K562 (cell line): ENCODE measurements around the gene BEST1. TPM values are rescaled to one million over a fixed set of nuclear protein-coding genes. Genes with fewer than 3 reads are reported as not detected.

ENCODE experiments used
- CHD2 ChIP-seq: IDR thresholded peaks from 2 replicates; pipeline ENCODE4 v1.6.1; 2011; ENCODE audit warnings: low read depth, low read length
- COPS2 ChIP-seq: fragments of 450-650 bp; conservative IDR thresholded peaks from 2 replicates; pipeline ENCODE4 v1.6.1; 2016; ENCODE audit warnings: mild to moderate bottlenecking, moderate library complexity
- ETV1 ChIP-seq: fragments of 450-650 bp; conservative IDR thresholded peaks from 2 replicates; pipeline ENCODE4 v1.6.1; 2016; ENCODE audit warnings: missing genetic modification characterization, control low read depth, low read depth, missing compliant biosample characterization
- FOXK1 ChIP-seq: sonication (generic); formaldehyde crosslinking; IDR thresholded peaks from 2 replicates; pipeline ENCODE4 v1.8.0; 2022; ENCODE audit warnings: missing genetic modification reagents, mild to moderate bottlenecking, borderline replicate concordance
- HDAC1 ChIP-seq, 2 experiments: fragments of 450-650 bp; IDR thresholded peaks; 2 replicates each; pipeline ENCODE4 v1.6.1; 2016 to 2017; ENCODE audit warnings: inconsistent platforms in 1 of 2, mild to moderate bottlenecking in 1 of 2, moderate library complexity in 1 of 2
- KLF1 ChIP-seq: fragments of 450-650 bp; IDR thresholded peaks from 2 replicates; pipeline ENCODE4 v1.6.1; 2016; ENCODE audit warnings: missing genetic modification characterization, missing compliant biosample characterization
- MAFK ChIP-seq: IDR thresholded peaks from 2 replicates; pipeline ENCODE4 v1.6.1; 2011; ENCODE audit warnings: low read length, improper control_type of control experiment
- MTA1 ChIP-seq: fragments of 450-650 bp; IDR thresholded peaks from 2 replicates; pipeline ENCODE4 v1.6.1; 2017; ENCODE audit warnings: borderline replicate concordance
- PCBP2 ChIP-seq: fragments of 200-400 bp; formaldehyde crosslinking; IDR thresholded peaks from 2 replicates; pipeline ENCODE4 v1.6.1; 2018; ENCODE audit warnings: low read length, low read depth, mild to moderate bottlenecking, moderate library complexity; ENCODE audit not compliant: poor library complexity, severe bottlenecking
- PRDM10 ChIP-seq: fragments of 450-650 bp; IDR thresholded peaks from 2 replicates; pipeline ENCODE4 v1.6.1; 2018; ENCODE audit not compliant: partially characterized antibody
- PURB ChIP-seq: sonication (generic); formaldehyde crosslinking; IDR thresholded peaks from 2 replicates; pipeline ENCODE4 v1.9.0; 2021; ENCODE audit warnings: low read depth, mild to moderate bottlenecking, missing genetic modification reagents
- SIN3B ChIP-seq: fragments of 450-650 bp; IDR thresholded peaks from 2 replicates; pipeline ENCODE4 v1.6.1; 2017; ENCODE audit warnings: low read depth, mild to moderate bottlenecking, moderate library complexity
- TAF7 ChIP-seq: fragments of 450-650 bp; IDR thresholded peaks from 2 replicates; pipeline ENCODE4 v1.6.1; 2016; ENCODE audit warnings: missing genetic modification characterization, missing compliant biosample characterization
- THRAP3 ChIP-seq: fragments of 450-650 bp; IDR thresholded peaks from 2 replicates; pipeline ENCODE4 v1.6.1; 2016; ENCODE audit warnings: mild to moderate bottlenecking, inconsistent platforms, borderline replicate concordance
- TRIM25 ChIP-seq: fragments of 450-650 bp; IDR thresholded peaks from 2 replicates; pipeline ENCODE4 v1.7.0; 2016; ENCODE audit warnings: borderline replicate concordance
- ZBTB26 ChIP-seq: fragments of 450-650 bp; formaldehyde crosslinking; IDR thresholded peaks from 2 replicates; pipeline ENCODE4 v1.4.0; 2022; ENCODE audit warnings: missing genetic modification characterization
- ZC3H4 ChIP-seq: sonication (generic); formaldehyde crosslinking; IDR thresholded peaks from 2 replicates; pipeline ENCODE4 v1.9.0; 2021; ENCODE audit warnings: missing genetic modification reagents, borderline replicate concordance
- ZNF449 ChIP-seq: fragments of 250-450 bp; sonication (Bioruptor Pico); IDR thresholded peaks from 2 replicates; pipeline ENCODE4 v1.8.0; 2022; ENCODE audit warnings: moderate library complexity, mild to moderate bottlenecking, inconsistent platforms
- polyA plus RNA-seq, 8 experiments: library from polyadenylated mRNA; depleted of rRNA in 4 of 8; stranded (reverse) in 5 of 8; unstranded in 3 of 8; fragments of >200 nt; fragmentation: Nextera tagmentation in 2 of 8; fragmentation: Illumina TruSeq in 1 of 8; extraction: Ambion mirVana in 2 of 8; extraction: Trizol in 1 of 8; gene quantifications; 2 replicates each; pipeline versions ENCODE4 v1.2.1 to v1.2.3, GENCODE V29; 2011 to 2014; ENCODE audit warnings: inconsistent platforms in 1 of 8, missing spikeins in 1 of 8
- total RNA-seq, 7 experiments: library from RNA; depleted of rRNA in 6 of 7; stranded (reverse); fragments of >200 nt in 6 of 7; fragmentation: Illumina TruSeq in 2 of 7; extraction: Trizol in 2 of 7; gene quantifications; 2 replicates each; pipeline versions ENCODE4 v1.2.1 to v1.2.3, GENCODE V29; 2011 to 2021; ENCODE audit warnings: low replicate concordance in 1 of 7

BEST1 gene
- total and polyA plus RNA-seq, 9 of the 15 experiments (the other 6 are each of a cell fraction or from before 2014, with no cell fraction given), result 0.07 to 1.3 (median 0.40) TPM

- TF ChIP-seq TRIM25 (no peak), FOXK1 (CRISPR knock-in tag) (no peak), PRDM10 (no peak), COPS2 (no peak), TAF7 (tag) (no peak), HDAC1 (IDR thresholded peaks at IDR 0.05) (peak in 1 of 2 experiments; percentile 0; a peak in 1 of 4 replicates), MTA1 (0 out of 2 replicates have a peak, but pooled peaks have one; percentile 12), PCBP2 (no peak), ZBTB26 (peak; percentile 41; the same call in 1 of the 2 replicates), ZC3H4 (CRISPR knock-in tag) (0 out of 2 replicates have a peak, but pooled peaks have one; percentile 10), KLF1 (tag) (no peak), PURB (CRISPR knock-in tag) (no peak), ETV1 (tag) (no peak), CHD2 (peak; percentile 19; the same call in 1 of the 2 replicates), ZNF449 (no peak), SIN3B (no peak), MAFK (no peak), THRAP3 (no peak)
Observed at GRCh38 chr11:61962213-61963015, 12.3 kb downstream of the BEST1 start (continued).
